Hindlimb muscle (tissue), 1 donor: ENCODE data around the gene OR10A2. TPM values are rescaled to one million over a fixed set of nuclear protein-coding genes. Genes with fewer than 3 reads are reported as not detected.
"Not testable (repeated sequence)": the region's sequence is repeated elsewhere in the genome, so short reads cannot be mapped to it uniquely, and the experiment has no call there.

Source experiments
- DNase-seq: peaks from one replicate; pipeline ENCODE4 v3.0.0-alpha.2; 2013
- polyA plus RNA-seq: library from polyadenylated mRNA; unstranded; fragments of 120-200 nt; gene quantifications from one replicate; pipeline ENCODE4 v1.2.1, GENCODE V29; 2013; ENCODE audit not compliant: insufficient read length

Gene OR10A2
- polyA plus RNA-seq, 1 donor = not detected

DNA sequence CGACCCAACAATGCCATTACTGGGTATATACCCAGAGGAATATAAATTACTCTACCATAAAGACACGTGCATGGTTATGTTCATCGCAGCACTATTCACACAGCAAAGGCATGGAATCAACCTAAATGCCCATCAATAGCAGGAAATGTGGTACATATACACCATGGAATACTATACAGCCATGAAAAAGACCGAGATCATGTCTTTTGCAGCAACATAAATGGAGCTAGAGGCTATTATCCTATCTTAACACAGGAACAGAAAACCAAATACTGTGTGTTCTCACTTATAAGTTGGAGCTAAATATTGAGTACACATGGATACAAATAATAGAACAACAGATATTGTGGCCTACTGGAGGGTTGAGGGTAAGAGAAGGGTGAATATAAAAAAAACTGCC is 26.0 kb downstream of the OR10A2 start:
- no peak for DNase-seq

DNA sequence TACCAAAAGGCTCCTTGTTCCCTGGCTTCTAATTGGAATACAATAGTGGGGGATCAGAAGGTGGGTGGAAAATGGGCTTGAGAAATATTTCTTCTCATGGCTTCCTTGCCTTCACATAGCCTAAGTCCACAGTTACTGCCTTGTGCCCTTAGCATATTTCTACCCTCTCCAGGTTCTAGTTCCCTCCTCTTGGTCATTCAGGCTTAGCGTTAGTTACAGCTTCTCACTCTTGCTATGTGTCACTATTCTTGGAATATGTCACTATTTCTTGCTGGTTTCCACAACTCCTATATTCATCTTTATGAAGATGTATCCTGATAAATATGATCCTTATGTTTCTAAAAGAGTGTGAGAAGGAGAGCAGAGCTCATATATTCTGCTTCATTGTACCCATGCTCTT is 27.0 kb downstream of the OR10A2 start:
- DNase-seq = no peak

DNA sequence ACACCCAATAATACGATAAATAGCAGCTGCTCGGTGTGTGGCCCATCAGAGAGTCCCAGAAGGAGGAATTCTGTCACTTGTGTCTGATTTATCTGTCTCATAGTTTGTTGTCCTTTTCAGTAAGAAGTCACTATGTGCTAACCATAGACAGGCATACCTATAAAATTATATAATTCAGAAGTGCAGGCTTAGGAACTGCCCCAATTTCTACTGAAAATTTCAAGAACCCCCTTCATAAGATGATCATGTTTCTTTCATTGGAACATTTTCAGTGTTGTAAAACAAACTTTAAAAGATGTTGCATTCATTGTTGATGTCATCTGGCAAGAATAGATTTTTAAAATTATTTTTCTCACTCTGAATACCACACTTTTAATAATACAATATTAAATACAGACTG is 29.5 kb downstream of the OR10A2 start, which contains the start of gene OR2D2:
TSS of gene OR2D2 (minus strand) at position 101 of the 400 bp plus-strand sequence. CDS start at position 101, 0 bp downstream.
- no peak for DNase-seq

DNA sequence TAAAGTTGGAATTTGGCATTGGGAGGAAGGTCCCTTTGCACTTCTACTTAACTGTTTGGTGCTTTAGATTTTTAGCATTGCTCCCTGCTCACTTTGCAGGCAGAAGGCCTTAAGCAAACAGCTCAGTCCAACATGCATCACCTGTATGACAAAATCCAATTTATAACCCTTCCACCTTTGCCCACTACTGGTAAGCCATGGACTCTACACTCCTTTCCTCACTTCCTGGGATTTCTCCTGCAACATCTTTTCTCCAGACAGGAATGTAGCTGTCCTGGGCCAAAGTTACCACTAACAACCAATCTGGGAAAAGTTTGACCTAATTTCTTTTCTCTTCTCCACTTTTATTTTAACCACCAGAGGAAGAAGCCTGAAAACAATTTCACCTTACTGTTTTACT is 31.2 kb downstream of the OR10A2 start:
- no peak for DNase-seq

DNA sequence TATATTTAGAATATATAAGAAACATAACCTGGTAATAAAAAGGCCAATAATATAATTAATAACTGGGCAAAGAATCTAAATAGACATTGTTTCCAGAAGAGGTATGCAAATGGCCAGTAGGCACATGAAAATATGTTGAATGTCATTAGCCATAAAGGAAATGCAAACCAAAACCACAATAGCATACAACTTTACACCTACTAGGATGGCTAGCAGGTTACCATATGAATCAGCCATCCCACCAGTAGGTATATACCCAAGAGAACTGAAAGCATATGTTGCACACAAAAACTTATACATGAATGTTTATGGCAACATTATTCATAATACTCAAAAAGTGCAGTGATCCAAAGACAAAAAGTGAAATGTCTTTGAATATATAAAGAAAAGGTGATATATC is 32.2 kb downstream of the OR10A2 start:
- DNase-seq = no peak

DNA sequence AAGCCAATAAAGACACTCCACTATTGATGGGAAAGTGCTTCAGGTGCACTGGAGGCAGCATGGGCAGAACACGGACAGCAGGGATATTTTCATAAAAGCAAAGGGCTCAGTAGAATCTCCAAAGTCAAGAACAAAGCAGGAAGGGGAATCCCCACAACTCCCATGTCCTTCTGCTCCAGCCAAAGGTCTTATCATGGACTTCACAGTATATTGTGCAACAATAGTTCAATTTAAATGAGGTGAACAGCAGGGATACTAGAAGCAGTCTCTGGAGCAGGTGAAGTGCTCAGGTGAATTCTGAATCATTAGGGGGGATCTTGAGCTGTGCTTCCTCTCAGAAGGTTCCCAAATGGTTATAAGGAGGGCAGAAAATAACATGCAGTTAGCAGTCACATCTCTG is 36.1 kb downstream of the OR10A2 start:
- no peak for DNase-seq

DNA sequence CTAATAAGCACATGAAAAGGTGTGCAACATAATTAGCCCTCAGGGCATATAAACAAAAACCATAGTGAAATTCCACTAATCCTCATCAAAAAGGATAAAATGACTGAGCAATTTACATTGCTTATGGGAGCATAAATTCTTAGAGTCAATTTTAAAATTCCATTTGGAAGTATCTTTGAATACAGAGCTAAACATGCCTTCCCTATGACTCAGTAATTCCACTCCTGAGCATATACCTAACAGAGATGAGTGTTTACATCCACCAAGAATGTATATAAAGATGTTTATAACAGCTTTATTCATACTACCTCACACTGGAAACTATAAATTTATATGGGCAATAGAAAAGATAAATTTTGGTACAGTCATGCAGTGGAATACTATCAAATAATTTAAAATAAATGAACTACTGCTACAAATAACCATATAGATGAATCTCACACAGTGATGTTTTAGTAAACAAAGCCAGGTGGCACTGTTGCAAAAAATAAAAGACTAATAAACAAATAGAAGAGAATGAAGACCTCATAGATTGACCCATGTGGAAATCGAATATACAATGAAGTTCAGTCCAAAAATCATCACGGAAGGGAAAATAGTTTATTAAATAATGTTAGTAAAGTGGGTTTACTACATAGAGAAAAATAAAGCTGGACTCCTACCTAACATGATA is 37.6 kb downstream of the OR10A2 start:
- DNase-seq = no peak

DNA sequence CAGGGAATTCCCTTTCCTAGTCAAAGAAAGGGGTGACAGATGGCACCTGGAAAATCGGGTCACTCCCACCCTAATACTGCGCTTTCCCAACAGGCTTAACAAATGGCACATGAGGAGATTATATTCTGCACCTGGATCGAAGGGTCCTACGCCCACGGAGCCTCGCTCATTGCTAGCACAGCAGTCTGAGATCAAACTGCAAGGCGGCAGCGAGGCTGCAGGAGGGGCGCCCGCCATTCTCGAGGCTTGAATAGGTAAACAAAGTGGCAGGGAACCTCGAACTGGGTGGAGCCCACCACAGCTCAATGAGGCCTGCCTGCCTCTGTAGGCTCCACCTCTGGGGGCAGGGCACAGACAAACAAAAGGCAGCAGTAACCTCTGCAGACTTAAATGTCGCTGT is 41.9 kb downstream of the OR10A2 start:
- not testable (repeated sequence) for DNase-seq

DNA sequence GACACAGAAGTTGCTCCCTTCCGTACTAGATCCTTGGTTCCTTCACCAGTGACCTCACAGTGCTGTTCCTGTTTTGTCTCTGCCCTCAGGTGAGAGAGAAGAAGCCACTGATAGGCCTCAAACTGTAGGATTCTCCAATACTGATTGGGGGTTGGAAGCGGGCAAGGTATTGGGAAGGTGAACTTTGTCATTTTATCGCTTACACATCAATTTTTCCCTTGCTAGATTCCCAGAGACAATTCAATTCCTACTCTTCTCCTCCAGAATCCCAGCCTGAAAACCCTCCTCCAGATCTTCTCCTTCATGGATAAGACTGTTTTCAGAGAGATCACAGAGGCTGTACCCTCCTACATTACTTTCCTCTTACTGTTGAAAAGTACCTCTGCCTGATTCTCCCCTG is 48.5 kb downstream of the OR10A2 start:
- no peak for DNase-seq

DNA sequence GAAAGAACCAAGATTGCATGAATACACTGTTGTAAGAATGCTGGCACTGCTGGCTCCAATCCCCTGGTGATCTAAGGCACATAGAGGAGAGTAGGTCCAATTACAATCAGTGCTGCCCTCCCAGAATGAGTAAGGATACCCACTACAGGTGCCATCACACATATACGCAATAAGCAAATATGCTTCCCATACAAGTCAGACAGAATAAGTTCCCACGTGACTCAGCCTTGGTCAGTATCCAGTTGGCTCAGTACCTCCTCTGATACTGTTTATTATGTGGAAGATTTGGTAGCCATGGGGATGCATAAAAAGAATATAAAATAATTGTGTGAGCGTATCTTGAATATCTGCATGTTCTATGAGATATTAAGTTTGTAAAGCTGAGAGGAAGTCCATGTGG is 49.1 kb downstream of the OR10A2 start:
- no peak for DNase-seq

DNA sequence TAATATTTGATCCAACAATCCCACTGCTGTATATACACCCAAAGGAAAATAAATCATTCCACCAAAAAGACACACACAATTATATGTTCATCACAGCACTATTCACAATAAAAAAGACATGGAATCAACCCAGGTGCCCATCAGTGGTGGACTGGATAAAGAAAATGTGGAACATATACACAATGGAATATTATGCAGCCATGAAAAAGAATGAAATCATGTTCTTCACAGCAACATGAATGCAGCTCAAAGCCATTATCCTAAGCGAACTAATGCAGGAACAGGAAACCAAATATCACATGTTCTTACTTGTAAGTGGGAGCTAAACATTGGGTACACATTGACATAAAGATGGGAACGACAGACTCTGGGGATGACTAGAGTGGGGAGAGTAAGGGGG is 56.8 kb downstream of the OR10A2 start:
- DNase-seq = no peak

DNA sequence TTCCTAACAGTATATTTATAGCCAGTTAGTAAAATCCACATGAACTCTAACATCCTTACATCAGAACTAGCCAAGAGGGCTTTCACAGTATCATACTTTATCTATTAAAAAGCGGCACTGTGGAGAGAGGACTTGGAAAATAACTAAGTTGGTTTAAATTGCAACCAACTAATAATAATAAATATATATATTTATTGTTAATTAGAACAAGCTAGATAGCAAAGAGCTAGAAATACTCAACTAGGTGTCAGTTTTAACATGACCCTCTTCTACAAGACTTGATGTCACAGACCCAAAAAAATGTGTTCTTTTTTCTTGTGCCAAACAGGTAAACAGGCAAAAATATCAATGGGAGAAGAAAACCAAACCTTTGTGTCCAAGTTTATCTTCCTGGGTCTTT is 57.8 kb downstream of the OR10A2 start, which contains the start of gene OR2D3:
TSS of gene OR2D3 (plus strand) at position 301 of the 400 bp plus-strand sequence. CDS start at position 301, 0 bp downstream.
- no peak for DNase-seq

Other genes with a start within 250 kb of the OR10A2 start
- gene TPP1, start 243.6 kb upstream of the OR10A2 start, polyA plus RNA-seq = 47.9 TPM
- 43.8 TPM for gene DCHS1, start 207.2 kb upstream of the OR10A2 start, polyA plus RNA-seq
- gene MRPL17, start 179.7 kb upstream of the OR10A2 start, polyA plus RNA-seq = 57.2 TPM
- gene OR2AG2, start 91.1 kb upstream of the OR10A2 start, polyA plus RNA-seq = not detected
- gene OR2AG1, start 80.0 kb upstream of the OR10A2 start, polyA plus RNA-seq = not detected
- gene OR6A2, start 63.4 kb upstream of the OR10A2 start, polyA plus RNA-seq = not detected
- gene OR10A5, start 17.4 kb upstream of the OR10A2 start, polyA plus RNA-seq = not detected
- gene OR10A4, start 13.6 kb downstream of the OR10A2 start, polyA plus RNA-seq = not detected
- gene OR2D2, start 29.4 kb downstream of the OR10A2 start, polyA plus RNA-seq = not detected
- gene OR2D3, start 57.9 kb downstream of the OR10A2 start, polyA plus RNA-seq = not detected
- 0.53 TPM for gene ZNF215, start 63.4 kb downstream of the OR10A2 start, polyA plus RNA-seq
- gene ZNF214, start 157.3 kb downstream of the OR10A2 start, polyA plus RNA-seq = 1.5 TPM
- gene NLRP14, start 157.4 kb downstream of the OR10A2 start, polyA plus RNA-seq = not detected
- gene RBMXL2, start 225.9 kb downstream of the OR10A2 start, polyA plus RNA-seq = not detected